MCF 10A (cell line): ENCODE results near the gene OR1A2. TPM values are rescaled to one million over a fixed set of nuclear protein-coding genes. Genes with fewer than 3 reads are reported as not detected.

Experiments used
- Bru-seq: library from RNA; stranded (reverse); fragments of 400-500 nt; gene quantifications from one replicate; lab custom pipeline; 2021; lab: Mats Ljungman, UMichigan
- BruChase-seq, 2 experiments: library from RNA; stranded (reverse); fragments of 400-500 nt; gene quantifications; one replicate each; lab custom pipeline; 2021; lab: Mats Ljungman, UMichigan
- BruUV-seq: library from RNA; stranded (reverse); fragments of 400-500 nt; replicated peaks from 2 replicates; lab custom pipeline; 2021; lab: Mats Ljungman, UMichigan
- CTCF ChIA-PET: fragments of 300-600 bp; sonication (Branson Sonifier 250); formaldehyde crosslinking; extraction: SDS; loops from one replicate; lab custom pipeline; 2021; ENCODE audit warnings: antibody characterized with exemption, inconsistent platforms; lab: Yijun Ruan, JAX
- POLR2A ChIA-PET: fragments of 300-600, 350-650 bp; sonication (Branson Sonifier 250); formaldehyde crosslinking; extraction: SDS; loops from one replicate; lab custom pipeline; 2020; ENCODE audit warnings: antibody characterized with exemption, inconsistent platforms; lab: Yijun Ruan, JAX
- DNase-seq: peaks from one replicate; pipeline ENCODE4 v3.0.0-alpha.2; 2018; ENCODE audit not compliant: unreplicated experiment
- H3K27ac Mint-ChIP-seq: one replicate; pipeline ENCODE4 v1.8.0; 2022; ENCODE audit warnings: mild to moderate bottlenecking, low read depth, mixed read lengths; ENCODE audit not compliant: unreplicated experiment
- H3K27me3 Mint-ChIP-seq: one replicate; pipeline ENCODE4 v1.8.0; 2022; ENCODE audit warnings: mixed read lengths; ENCODE audit not compliant: insufficient read depth, unreplicated experiment
- H3K36me3 Mint-ChIP-seq: one replicate; pipeline ENCODE4 v1.8.0; 2022; ENCODE audit warnings: mild to moderate bottlenecking, moderate library complexity, mixed read lengths; ENCODE audit not compliant: insufficient read depth, unreplicated experiment
- H3K4me1 Mint-ChIP-seq: one replicate; pipeline ENCODE4 v1.8.0; 2022; ENCODE audit warnings: mixed read lengths; ENCODE audit not compliant: insufficient read depth, unreplicated experiment
- H3K4me3 Mint-ChIP-seq: one replicate; pipeline ENCODE4 v1.8.0; 2022; ENCODE audit warnings: mild to moderate bottlenecking, moderate library complexity, mixed read lengths; ENCODE audit not compliant: unreplicated experiment
- H3K9me3 Mint-ChIP-seq: one replicate; pipeline ENCODE4 v1.8.0; 2022; ENCODE audit warnings: mixed read lengths; ENCODE audit not compliant: unreplicated experiment
- intact Hi-C: fragments of 100-400 bp; cut with micrococcal nuclease; formaldehyde crosslinking; loops from 2 replicates; pipeline ENCODE4 v1.14.1; 2022
- long read RNA-seq: library from polyadenylated mRNA; stranded (forward); transcript quantifications from one replicate; pipeline ENCODE4 v2.0.0, GENCODE V29; 2022
- total RNA-seq: library from RNA; stranded (reverse); gene quantifications from 2 replicates; pipeline ENCODE4 v1.2.3, GENCODE V29; 2022
- TF ChIP-seq, protein P1 (sequence below): fragments of 200-600 bp; IDR thresholded peaks from one replicate; pipeline ENCODE4 v1.8.0; 2022; ENCODE audit warnings: antibody characterized with exemption, mild to moderate bottlenecking; ENCODE audit not compliant: unreplicated experiment

OR1A2 gene, protein sequence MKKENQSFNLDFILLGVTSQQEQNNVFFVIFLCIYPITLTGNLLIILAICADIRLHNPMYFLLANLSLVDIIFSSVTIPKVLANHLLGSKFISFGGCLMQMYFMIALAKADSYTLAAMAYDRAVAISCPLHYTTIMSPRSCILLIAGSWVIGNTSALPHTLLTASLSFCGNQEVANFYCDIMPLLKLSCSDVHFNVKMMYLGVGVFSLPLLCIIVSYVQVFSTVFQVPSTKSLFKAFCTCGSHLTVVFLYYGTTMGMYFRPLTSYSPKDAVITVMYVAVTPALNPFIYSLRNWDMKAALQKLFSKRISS
- total RNA-seq (not detected in 2 replicates), Bru-seq, nascent RNA (not detected), BruChase-seq, experiment 1, labeled RNA remaining after a 6-hour chase (not detected), BruChase-seq, experiment 2, labeled RNA remaining after a 2-hour chase (not detected)
- long read RNA-seq: 0 reads

- Mint-ChIP-seq H3K27me3 (peaks cover 73% of the 10 kb centered on the region), H3K4me3 (no peak within 1 kb of the TSS), H3K9me3 (peaks cover 16% of the 10 kb centered on the region), H3K36me3 (no peaks in the 10 kb centered on the region), H3K27ac (no peak within 1 kb of the TSS), H3K4me1 (no peaks in the 10 kb centered on the region)
- TF ChIP-seq, protein P1, sequence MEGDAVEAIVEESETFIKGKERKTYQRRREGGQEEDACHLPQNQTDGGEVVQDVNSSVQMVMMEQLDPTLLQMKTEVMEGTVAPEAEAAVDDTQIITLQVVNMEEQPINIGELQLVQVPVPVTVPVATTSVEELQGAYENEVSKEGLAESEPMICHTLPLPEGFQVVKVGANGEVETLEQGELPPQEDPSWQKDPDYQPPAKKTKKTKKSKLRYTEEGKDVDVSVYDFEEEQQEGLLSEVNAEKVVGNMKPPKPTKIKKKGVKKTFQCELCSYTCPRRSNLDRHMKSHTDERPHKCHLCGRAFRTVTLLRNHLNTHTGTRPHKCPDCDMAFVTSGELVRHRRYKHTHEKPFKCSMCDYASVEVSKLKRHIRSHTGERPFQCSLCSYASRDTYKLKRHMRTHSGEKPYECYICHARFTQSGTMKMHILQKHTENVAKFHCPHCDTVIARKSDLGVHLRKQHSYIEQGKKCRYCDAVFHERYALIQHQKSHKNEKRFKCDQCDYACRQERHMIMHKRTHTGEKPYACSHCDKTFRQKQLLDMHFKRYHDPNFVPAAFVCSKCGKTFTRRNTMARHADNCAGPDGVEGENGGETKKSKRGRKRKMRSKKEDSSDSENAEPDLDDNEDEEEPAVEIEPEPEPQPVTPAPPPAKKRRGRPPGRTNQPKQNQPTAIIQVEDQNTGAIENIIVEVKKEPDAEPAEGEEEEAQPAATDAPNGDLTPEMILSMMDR: no peak
- ChIA-PET POLR2A (no interaction called here), CTCF (no interaction called here)
- BruUV-seq: no TSS peak
- no peak for DNase-seq
- intact Hi-C loops: no loop called here
These were observed at the start of gene OR1A2 for GRCh38 chr17:3197219-3197618. TSS of gene OR1A2 (plus strand) at chr17:3197519. CDS start at chr17:3197519, 0 bp downstream.

DNA sequence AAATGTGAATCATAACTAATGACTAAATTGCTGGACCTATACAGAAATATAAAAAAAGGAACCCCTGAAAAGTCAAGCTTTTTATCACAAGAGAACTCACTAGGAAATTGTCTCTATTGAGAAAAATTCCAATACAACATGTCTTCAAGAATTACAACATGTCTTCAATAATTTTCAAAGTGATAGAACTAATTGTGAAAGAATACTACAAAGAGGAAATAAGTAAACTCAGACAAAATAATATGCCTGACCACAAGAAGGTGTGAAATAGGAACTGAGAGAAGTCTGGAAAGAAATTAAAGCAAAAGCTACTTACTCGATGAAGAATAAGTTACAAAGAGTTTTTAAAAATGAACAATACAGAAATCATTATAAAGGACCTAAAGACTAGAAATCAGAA is 40.1 kb upstream of the OR1A2 start:
- no peak for DNase-seq
- TF ChIP-seq, protein P1: no peak
- no peak overlapping the region for H3K4me3 Mint-ChIP-seq
- no peaks in the 10 kb centered on the region for H3K36me3 Mint-ChIP-seq
- H3K9me3 Mint-ChIP-seq: peaks cover 1% of the 10 kb centered on the region
- no peaks in the 10 kb centered on the region for H3K4me1 Mint-ChIP-seq
- peaks cover 84% of the 10 kb centered on the region for H3K27me3 Mint-ChIP-seq
- intact Hi-C loops: no loop called here
- no peak overlapping the region for H3K27ac Mint-ChIP-seq
- ChIA-PET CTCF (no interaction called here), POLR2A (interaction anchor here (0.6 kb wide), 1 partner anchor 389 kb away, joined by 3 read pairs; no protein-coding TSS in a partner anchor)
- no TSS peak for BruUV-seq

DNA sequence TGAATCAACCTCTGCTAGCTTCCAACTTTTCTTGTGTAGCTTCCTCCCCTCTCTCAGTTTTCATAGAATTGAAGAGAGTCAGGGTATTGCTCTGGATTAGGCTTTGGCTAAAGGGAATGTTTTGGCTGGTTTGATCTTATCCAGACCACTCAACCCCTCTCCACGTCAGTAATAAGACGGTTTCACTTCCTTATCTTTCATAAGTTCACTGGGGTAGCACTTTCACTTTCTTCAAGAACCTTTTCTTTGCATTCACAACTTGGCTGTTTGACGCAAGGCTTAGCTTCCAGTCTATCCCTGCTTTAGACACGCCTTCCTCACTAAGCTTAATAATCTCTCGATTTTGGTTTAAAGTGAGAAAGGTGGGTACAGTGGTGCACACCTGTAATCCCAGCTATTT is 29.7 kb upstream of the OR1A2 start:
- Mint-ChIP-seq H3K4me3 (no peak overlapping the region), H3K4me1 (no peaks in the 10 kb centered on the region), H3K9me3 (no peaks in the 10 kb centered on the region), H3K27me3 (peaks cover 61% of the 10 kb centered on the region), H3K27ac (no peak overlapping the region), H3K36me3 (no peaks in the 10 kb centered on the region)
- TF ChIP-seq, protein P1: no peak
- intact Hi-C loops: no loop called here
- CTCF ChIA-PET: no interaction called here
- no peak for DNase-seq
- no TSS peak for BruUV-seq
- POLR2A ChIA-PET: no interaction called here

GRCh38 chr17:3189961-3190360 is 7.4 kb upstream of the OR1A2 start:
- BruUV-seq: no TSS peak
- H3K36me3 Mint-ChIP-seq: no peaks in the 10 kb centered on the region
- H3K4me1 Mint-ChIP-seq: no peaks in the 10 kb centered on the region
- DNase-seq: no peak
- CTCF ChIA-PET: interaction anchor here (1.0 kb wide), 1 partner anchor 10 kb away, joined by 3 read pairs; no protein-coding TSS in a partner anchor
- TF ChIP-seq, protein P1: no peak
- no peak overlapping the region for H3K27ac Mint-ChIP-seq
- POLR2A ChIA-PET: no interaction called here
- peaks cover 72% of the 10 kb centered on the region for H3K27me3 Mint-ChIP-seq
- no peaks in the 10 kb centered on the region for H3K9me3 Mint-ChIP-seq
- H3K4me3 Mint-ChIP-seq: no peak overlapping the region
- intact Hi-C loops: no loop called here
